NCI-H2107 (cell line): ENCODE results near the gene FBXL16.

ENCODE experiments used
- DNase-seq: peaks from one replicate; lab custom pipeline; 2025; lab: John Stamatoyannopoulos, UW

Gene FBXL16

GRCh38 chr16:689175-689897 is 16.3 kb downstream of the FBXL16 start:
- no peak for DNase-seq

GRCh38 chr16:687499-687898 is 18.1 kb downstream of the FBXL16 start:
- no peak for DNase-seq

GRCh38 chr16:686459-687260 is 18.9 kb downstream of the FBXL16 start:
- no peak for DNase-seq

GRCh38 chr16:685967-686366 is 19.6 kb downstream of the FBXL16 start:
- no peak for DNase-seq

GRCh38 chr16:684961-685696 is 20.5 kb downstream of the FBXL16 start:
- DNase-seq = peak; percentile 59

- peak; percentile 90 for DNase-seq
Observed at GRCh38 chr16:684071-684794, 21.4 kb downstream of the FBXL16 start, which contains the start of gene JMJD8. JMJD8 (minus strand) TSS chr16:684334; CDS start chr16:684319, 15 bp downstream.

- DNase-seq = no peak
Observed at GRCh38 chr16:683396-684070, 22.1 kb downstream of the FBXL16 start.

- DNase-seq = no peak
Observed at GRCh38 chr16:682493-683395, 22.9 kb downstream of the FBXL16 start.

GRCh38 chr16:681746-682427 is 23.7 kb downstream of the FBXL16 start:
- DNase-seq = no peak

GRCh38 chr16:680967-681745 is 24.4 kb downstream of the FBXL16 start:
- DNase-seq = no peak

GRCh38 chr16:680625-680945 is 25.0 kb downstream of the FBXL16 start:
- DNase-seq = no peak

GRCh38 chr16:679814-680624 is 25.6 kb downstream of the FBXL16 start, which contains the start of gene STUB1:
STUB1 (plus strand) TSS chr16:680410; CDS start chr16:680526, 116 bp downstream.
- peak; percentile 65 for DNase-seq

- DNase-seq = no peak
Observed at GRCh38 chr16:678858-679813, 26.5 kb downstream of the FBXL16 start.

- DNase-seq = no peak
Observed at GRCh38 chr16:678209-678857, 27.3 kb downstream of the FBXL16 start.

GRCh38 chr16:677316-678190 is 28.0 kb downstream of the FBXL16 start:
- no peak for DNase-seq
